Muscle of arm (tissue), 12 donors: Measurements from ENCODE around the gene SLC16A8. TPM values are rescaled to one million over a fixed set of nuclear protein-coding genes. Genes with fewer than 3 reads are reported as not detected.

Experiments
- DNase-seq: peaks from one replicate; pipeline ENCODE4 v3.0.0-alpha.2; 2013
- polyA plus RNA-seq, 12 donors: library from polyadenylated mRNA; unstranded; fragments of 120-200 nt; gene quantifications; one replicate each; pipeline ENCODE4 v1.2.1, GENCODE V29; 2013; ENCODE audit not compliant: insufficient read length in 12 of 12

Gene SLC16A8
- polyA plus RNA-seq, 12 donors = 1.0 to 2.6 (median 1.8) TPM; not detected in 2

- no peak for DNase-seq
These were observed 53.5 kb downstream of the SLC16A8 start for GRCh38 chr22:38030311-38031133.

- DNase-seq = no peak
These were observed 54.1 kb downstream of the SLC16A8 start for GRCh38 chr22:38029901-38030300.

- DNase-seq = no peak
These were observed 54.6 kb downstream of the SLC16A8 start for GRCh38 chr22:38029370-38029769.

GRCh38 chr22:38028344-38029130 lies 55.4 kb downstream of the SLC16A8 start:
- no peak for DNase-seq

Other genes starting within 250 kb of the SLC16A8 start
- gene ANKRD54, start 239.8 kb downstream of the SLC16A8 start, polyA plus RNA-seq = 10 to 100 TPM in 7 of 12 donors, 1 to 10 TPM in 4, not detected in 1; 7.7 to 16.4 (median 10.7) TPM
- gene EIF3L, start 234.8 kb downstream of the SLC16A8 start, polyA plus RNA-seq = 1,000 to 10,000 TPM in 9 of 12 donors, 100 to 1,000 TPM in 2, not detected in 1; 578 to 1,449 (median 1,314) TPM
- gene MICALL1, start 177.9 kb downstream of the SLC16A8 start, polyA plus RNA-seq = 10 to 100 TPM in 11 of 12 donors, not detected in 1; 39.0 to 60.7 (median 43.8) TPM
- 10 to 100 TPM in 1 of 12 donors, 1 to 10 TPM in 9, not detected in 2; 6.0 to 10.7 (median 9.1) TPM for gene C22orf23, start 130.6 kb downstream of the SLC16A8 start, polyA plus RNA-seq
- gene POLR2F, start 130.5 kb downstream of the SLC16A8 start, polyA plus RNA-seq = 10 to 100 TPM in 11 of 12 donors, not detected in 1; 29.5 to 53.0 (median 41.3) TPM
- gene SOX10, start 99.6 kb downstream of the SLC16A8 start, polyA plus RNA-seq = 10 to 100 TPM in 2 of 12 donors, 1 to 10 TPM in 9, not detected in 1; 3.4 to 24.9 (median 6.7) TPM
- gene PICK1, start 26.8 kb downstream of the SLC16A8 start, polyA plus RNA-seq = 10 to 100 TPM in 3 of 12 donors, 1 to 10 TPM in 8, not detected in 1; 6.1 to 21.5 (median 9.2) TPM
- gene BAIAP2L2, start 26.5 kb upstream of the SLC16A8 start, polyA plus RNA-seq = 10 to 100 TPM in 1 of 12 donors, 1 to 10 TPM in 5, under 1 TPM in 5, not detected in 1; 0.52 to 17.0 (median 1.1) TPM
- gene PLA2G6, start 97.6 kb upstream of the SLC16A8 start, polyA plus RNA-seq = 10 to 100 TPM in 7 of 12 donors, 1 to 10 TPM in 4, not detected in 1; 7.1 to 33.6 (median 10.6) TPM
- gene MAFF, start 117.8 kb upstream of the SLC16A8 start, polyA plus RNA-seq = 1 to 10 TPM in 10 of 12 donors, not detected in 2; 2.2 to 9.0 (median 3.2) TPM
- 10 to 100 TPM in 11 of 12 donors, not detected in 1; 54.5 to 87.4 (median 70.6) TPM for gene TMEM184B, start 188.8 kb upstream of the SLC16A8 start, polyA plus RNA-seq
- 100 to 1,000 TPM in 9 of 12 donors, 10 to 100 TPM in 3; 94.4 to 928 (median 116) TPM for gene CSNK1E, start 233.2 kb upstream of the SLC16A8 start, polyA plus RNA-seq